ENCODE data around the gene CLDN20.

CLDN20 gene

GRCh38 chr6:155261111-155261900 is 2.5 kb upstream of the CLDN20 start:
- H3K27me3 ChIP-seq (ENCODE audit: insufficient read depth, poor library complexity, severe bottlenecking), result no peaks in the 10 kb centered on the region
- H3K27ac ChIP-seq (replicated peaks), result no peak overlapping the region
- TF ChIP-seq POLR2AphosphoS5 (IDR thresholded peaks at IDR 0.05; ENCODE audit: low read depth) (no peak), REST (IDR thresholded peaks at IDR 0.05; ENCODE audit: insufficient replicate concordance, low read depth) (no peak), SPI1 (IDR thresholded peaks at IDR 0.05; ENCODE audit: borderline replicate concordance, low read depth) (no peak), GABPA (IDR thresholded peaks at IDR 0.05; ENCODE audit: low read depth) (no peak)
- DNase-seq (ENCODE audit: low read depth in 1 of 2, low spot score in 1 of 2), result no peak
- no peak overlapping the region for H3K4me3 ChIP-seq (replicated peaks; ENCODE audit: insufficient read depth, low read length)

- TF ChIP-seq POLR2AphosphoS5 (IDR thresholded peaks at IDR 0.05; ENCODE audit: low read depth), result no peak
- no peak for TF ChIP-seq REST (IDR thresholded peaks at IDR 0.05; ENCODE audit: insufficient replicate concordance, low read depth)
- no peak for TF ChIP-seq GABPA (IDR thresholded peaks at IDR 0.05; ENCODE audit: low read depth)
- no peak for TF ChIP-seq CTCF (IDR thresholded peaks at IDR 0.05; ENCODE audit: insufficient read depth, low read length)
- no peak for TF ChIP-seq SPI1 (IDR thresholded peaks at IDR 0.05; ENCODE audit: borderline replicate concordance, low read depth)
- Histone ChIP-seq H3K27ac (replicated peaks) (no peak overlapping the region), H3K4me3 (replicated peaks; ENCODE audit: insufficient read depth, low read length) (no peak overlapping the region), H3K27me3 (ENCODE audit: insufficient read depth, poor library complexity, severe bottlenecking) (no peaks in the 10 kb centered on the region)
- DNase-seq (ENCODE audit: low read depth in 1 of 2, low spot score in 1 of 2), result no peak
Measured at GRCh38 chr6:155262655-155263054, 1.2 kb upstream of the CLDN20 start.

GRCh38 chr6:155264693-155265320 is 994 bp downstream of the CLDN20 start:
- TF ChIP-seq GABPA (IDR thresholded peaks at IDR 0.05; ENCODE audit: low read depth) (no peak), REST (IDR thresholded peaks at IDR 0.05; ENCODE audit: insufficient replicate concordance, low read depth) (no peak), POLR2AphosphoS5 (IDR thresholded peaks at IDR 0.05; ENCODE audit: low read depth) (no peak), CTCF (IDR thresholded peaks at IDR 0.05; ENCODE audit: insufficient read depth, low read length) (no peak), SPI1 (IDR thresholded peaks at IDR 0.05; ENCODE audit: borderline replicate concordance, low read depth) (no peak)
- Histone ChIP-seq H3K27ac (replicated peaks) (no peak overlapping the region), H3K4me3 (replicated peaks; ENCODE audit: insufficient read depth, low read length) (no peak overlapping the region), H3K27me3 (ENCODE audit: insufficient read depth, poor library complexity, severe bottlenecking) (no peaks in the 10 kb centered on the region)
- DNase-seq (ENCODE audit: low read depth in 1 of 2, low spot score in 1 of 2), result no peak

Measured in HL-60 (cell line).